ENCODE data around the gene ADAMTS16.

The ADAMTS16 gene

DNA sequence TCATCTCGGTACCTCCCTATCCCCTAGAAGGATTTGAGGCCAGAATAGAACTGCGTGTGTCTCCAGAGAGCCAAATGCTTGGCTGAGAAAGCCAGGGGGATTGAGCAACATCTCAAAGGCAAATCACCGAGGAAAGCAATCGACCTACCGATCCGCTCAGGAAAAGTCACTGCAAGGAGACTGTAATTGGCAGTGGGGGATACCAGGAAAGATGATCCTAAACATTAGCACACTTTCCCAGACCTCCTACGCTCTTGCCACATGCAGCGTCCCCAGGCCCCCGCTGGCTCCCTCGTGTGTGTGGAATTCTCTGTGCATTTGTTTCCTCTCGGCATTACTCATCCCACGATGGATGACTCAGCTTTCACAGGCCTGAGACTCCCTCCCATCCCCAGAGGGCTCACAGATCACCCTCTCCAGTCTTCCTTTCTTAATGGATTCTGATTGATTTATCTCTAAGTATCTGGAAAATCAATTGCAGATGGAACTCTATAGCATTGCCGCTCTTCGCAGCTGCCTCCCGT lies 200.1 kb downstream of the ADAMTS16 start:
- no peaks in the 10 kb centered on the region for H3K9me3 ChIP-seq (ENCODE audit: low read depth, low read length)
- H3K27ac ChIP-seq, result no peak overlapping the region
- peak overlapping the region; percentile 19; the same call in 1 of the 2 replicates for H3K4me3 ChIP-seq
- H3K9ac ChIP-seq (ENCODE audit: insufficient read length), result no peak overlapping the region
- TF ChIP-seq FOXP2 (optimal IDR thresholded peaks at IDR 0.05; ENCODE audit: control extremely low read depth, extremely low read length, insufficient read depth) (no peak), EZH2 (IDR thresholded peaks at IDR 0.05) (no peak), POLR2AphosphoS5 (IDR thresholded peaks at IDR 0.05; ENCODE audit: borderline replicate concordance, low read depth, low read length) (no peak)
- DNase-seq (ENCODE audit: low read depth, low spot score), result peak; percentile 18
- H3K36me3 ChIP-seq (ENCODE audit: insufficient read depth, low read length), result no peaks in the 10 kb centered on the region

DNA sequence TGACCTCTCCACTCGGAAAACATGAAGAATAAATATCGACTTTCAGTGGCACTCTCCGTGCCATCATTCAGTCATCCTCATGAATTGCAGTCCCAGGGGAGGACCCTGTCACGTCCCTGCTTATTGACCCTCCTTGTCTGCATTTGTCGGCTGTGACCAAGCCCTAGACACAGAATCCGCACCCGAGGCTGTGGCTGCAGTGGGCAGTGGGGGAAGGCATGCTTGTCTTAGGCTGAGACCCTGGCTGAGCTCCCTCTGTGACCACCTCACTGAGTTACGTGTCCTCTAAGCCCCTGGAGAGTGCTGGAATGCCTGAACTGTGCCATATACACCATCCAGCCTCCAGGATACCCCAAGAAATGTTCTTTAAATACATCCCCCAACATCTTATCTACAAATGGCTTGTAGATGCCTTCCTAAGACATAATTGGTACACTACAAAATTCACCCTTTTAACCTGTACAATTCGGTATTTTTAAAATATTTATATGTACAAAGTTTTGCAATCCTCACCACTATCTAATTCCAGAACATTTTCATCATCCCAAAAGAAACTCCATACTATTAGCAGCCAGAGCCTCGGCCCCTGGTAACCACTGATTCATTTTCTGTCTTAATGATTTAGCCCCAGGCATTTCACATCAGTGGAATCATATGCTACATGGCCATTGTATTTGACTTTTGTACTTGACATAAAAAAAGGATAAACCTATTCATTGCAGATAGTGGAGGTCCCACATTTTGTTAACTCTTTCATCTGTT lies 201.6 kb downstream of the ADAMTS16 start:
- Histone ChIP-seq H3K4me3 (no peak overlapping the region), H3K36me3 (ENCODE audit: insufficient read depth, low read length) (no peaks in the 10 kb centered on the region), H3K9me3 (ENCODE audit: low read depth, low read length) (no peaks in the 10 kb centered on the region), H3K27ac (no peak overlapping the region), H3K9ac (ENCODE audit: insufficient read length) (no peak overlapping the region)
- no peak for DNase-seq (ENCODE audit: low read depth, low spot score)
- TF ChIP-seq FOXP2 (optimal IDR thresholded peaks at IDR 0.05; ENCODE audit: control extremely low read depth, extremely low read length, insufficient read depth), result no peak
- no peak for TF ChIP-seq POLR2AphosphoS5 (IDR thresholded peaks at IDR 0.05; ENCODE audit: borderline replicate concordance, low read depth, low read length)
- TF ChIP-seq EZH2 (IDR thresholded peaks at IDR 0.05), result no peak

DNA sequence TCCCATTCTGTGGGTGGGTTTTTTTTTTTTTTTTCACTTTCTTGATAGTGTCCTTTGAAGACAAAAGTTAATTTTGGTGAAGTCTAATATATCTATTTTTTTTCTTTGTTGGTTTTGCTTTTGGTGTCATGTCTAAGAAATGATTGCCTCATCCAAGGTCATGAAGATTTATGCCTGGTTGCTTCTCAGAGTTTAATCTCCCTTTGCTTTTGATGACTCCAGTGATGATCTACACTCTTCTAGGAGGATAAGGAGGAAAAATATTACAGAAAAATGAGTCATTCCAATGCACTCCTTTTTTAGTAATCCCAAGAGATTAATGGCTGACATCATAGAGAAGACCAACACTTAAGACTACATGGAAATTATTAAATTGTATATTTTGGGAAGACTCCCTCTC lies 202.7 kb downstream of the ADAMTS16 start:
- H3K4me3 ChIP-seq, result no peak overlapping the region
- TF ChIP-seq EZH2 (IDR thresholded peaks at IDR 0.05) (no peak), FOXP2 (optimal IDR thresholded peaks at IDR 0.05; ENCODE audit: control extremely low read depth, extremely low read length, insufficient read depth) (no peak), POLR2AphosphoS5 (IDR thresholded peaks at IDR 0.05; ENCODE audit: borderline replicate concordance, low read depth, low read length) (no peak)
- no peak for DNase-seq (ENCODE audit: low read depth, low spot score)
- H3K27ac ChIP-seq, result no peak overlapping the region
- no peaks in the 10 kb centered on the region for H3K9me3 ChIP-seq (ENCODE audit: low read depth, low read length)
- no peaks in the 10 kb centered on the region for H3K36me3 ChIP-seq (ENCODE audit: insufficient read depth, low read length)
- no peak overlapping the region for H3K9ac ChIP-seq (ENCODE audit: insufficient read length)

DNA sequence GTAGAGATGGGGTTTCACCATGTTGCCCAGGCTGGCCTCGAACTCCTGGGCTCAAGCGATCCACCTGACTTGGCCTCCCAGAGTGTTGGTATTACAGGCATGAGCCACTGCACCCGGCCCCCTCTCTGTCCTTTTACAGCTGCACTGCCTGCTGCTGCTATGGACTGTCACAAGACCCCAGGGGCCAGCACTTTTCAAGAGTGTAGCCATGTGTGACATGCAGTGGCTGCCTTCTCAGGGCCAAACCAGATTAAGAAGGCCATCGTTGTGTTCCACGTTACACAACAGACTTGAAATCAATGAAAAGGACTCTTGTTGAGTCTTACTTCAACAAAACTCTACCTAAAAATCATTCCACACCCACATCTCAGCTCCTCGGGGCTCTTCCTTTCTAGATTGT lies 203.4 kb downstream of the ADAMTS16 start:
- no peak for DNase-seq (ENCODE audit: low read depth, low spot score)
- Histone ChIP-seq H3K9me3 (ENCODE audit: low read depth, low read length) (no peaks in the 10 kb centered on the region), H3K36me3 (ENCODE audit: insufficient read depth, low read length) (no peaks in the 10 kb centered on the region), H3K4me3 (no peak overlapping the region), H3K27ac (no peak overlapping the region), H3K9ac (ENCODE audit: insufficient read length) (no peak overlapping the region)
- no peak for TF ChIP-seq EZH2 (IDR thresholded peaks at IDR 0.05)
- no peak for TF ChIP-seq POLR2AphosphoS5 (IDR thresholded peaks at IDR 0.05; ENCODE audit: borderline replicate concordance, low read depth, low read length)
- no peak for TF ChIP-seq FOXP2 (optimal IDR thresholded peaks at IDR 0.05; ENCODE audit: control extremely low read depth, extremely low read length, insufficient read depth)

GRCh38 chr5:5344051-5344571 lies 204.0 kb downstream of the ADAMTS16 start:
- H3K9me3 ChIP-seq (ENCODE audit: low read depth, low read length), result no peaks in the 10 kb centered on the region
- no peak for TF ChIP-seq POLR2AphosphoS5 (IDR thresholded peaks at IDR 0.05; ENCODE audit: borderline replicate concordance, low read depth, low read length)
- no peak overlapping the region for H3K27ac ChIP-seq
- H3K9ac ChIP-seq (ENCODE audit: insufficient read length), result no peak overlapping the region
- peak; percentile 2 for DNase-seq (ENCODE audit: low read depth, low spot score)
- H3K4me3 ChIP-seq, result no peak overlapping the region
- H3K36me3 ChIP-seq (ENCODE audit: insufficient read depth, low read length), result no peaks in the 10 kb centered on the region

DNA sequence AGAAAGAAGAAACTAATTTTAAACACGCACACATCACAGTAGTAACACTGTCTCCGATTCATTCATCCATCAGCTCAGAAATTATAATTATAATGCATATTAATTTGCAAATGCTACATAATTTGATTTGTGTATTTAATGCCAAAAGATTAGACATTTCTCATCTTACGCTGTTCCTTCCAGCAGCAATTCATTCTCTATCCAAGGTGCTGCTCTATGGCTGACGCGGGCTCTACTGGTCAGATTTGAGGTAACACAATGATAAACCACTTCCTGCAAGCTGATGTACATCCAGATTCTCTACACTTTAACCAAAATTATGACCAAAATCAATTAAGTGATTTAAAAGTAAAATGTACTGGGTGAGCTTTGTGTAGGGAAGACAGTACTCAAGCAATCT lies 204.5 kb downstream of the ADAMTS16 start:
- H3K9me3 ChIP-seq (ENCODE audit: low read depth, low read length), result no peaks in the 10 kb centered on the region
- no peak overlapping the region for H3K9ac ChIP-seq (ENCODE audit: insufficient read length)
- no peak overlapping the region for H3K4me3 ChIP-seq
- H3K27ac ChIP-seq, result no peak overlapping the region
- no peaks in the 10 kb centered on the region for H3K36me3 ChIP-seq (ENCODE audit: insufficient read depth, low read length)
- TF ChIP-seq EZH2 (IDR thresholded peaks at IDR 0.05) (no peak), POLR2AphosphoS5 (IDR thresholded peaks at IDR 0.05; ENCODE audit: borderline replicate concordance, low read depth, low read length) (no peak), FOXP2 (optimal IDR thresholded peaks at IDR 0.05; ENCODE audit: control extremely low read depth, extremely low read length, insufficient read depth) (no peak)
- no peak for DNase-seq (ENCODE audit: low read depth, low spot score)

GRCh38 chr5:5347442-5347841 lies 207.3 kb downstream of the ADAMTS16 start:
- Histone ChIP-seq H3K27ac (no peak overlapping the region), H3K9me3 (ENCODE audit: low read depth, low read length) (no peaks in the 10 kb centered on the region), H3K36me3 (ENCODE audit: insufficient read depth, low read length) (no peaks in the 10 kb centered on the region), H3K4me3 (no peak overlapping the region), H3K9ac (ENCODE audit: insufficient read length) (no peak overlapping the region)
- no peak for DNase-seq (ENCODE audit: low read depth, low spot score)
- no peak for TF ChIP-seq EZH2 (IDR thresholded peaks at IDR 0.05)
- no peak for TF ChIP-seq FOXP2 (optimal IDR thresholded peaks at IDR 0.05; ENCODE audit: control extremely low read depth, extremely low read length, insufficient read depth)
- no peak for TF ChIP-seq POLR2AphosphoS5 (IDR thresholded peaks at IDR 0.05; ENCODE audit: borderline replicate concordance, low read depth, low read length)

DNA sequence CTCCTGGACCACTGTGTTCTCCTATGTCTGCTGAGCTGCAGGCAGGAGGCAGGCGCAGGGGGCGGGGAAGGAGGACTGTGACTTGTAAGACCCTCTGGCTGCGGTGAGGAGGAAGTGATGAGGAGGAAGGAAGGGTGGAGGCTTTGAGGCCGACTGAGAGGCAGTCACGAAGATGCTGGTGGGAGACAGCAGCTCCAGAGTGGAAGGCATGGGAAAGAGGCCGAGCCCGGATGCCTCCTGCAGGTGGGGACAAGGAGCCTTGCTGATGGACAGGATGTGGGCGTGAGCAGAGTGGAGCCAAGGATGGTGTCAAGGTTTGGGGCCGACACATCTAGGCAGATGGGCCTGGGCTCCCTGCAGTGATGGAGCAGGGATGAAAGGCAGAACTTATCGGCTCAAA lies 208.0 kb downstream of the ADAMTS16 start:
- Histone ChIP-seq H3K9me3 (ENCODE audit: low read depth, low read length) (no peaks in the 10 kb centered on the region), H3K27ac (no peak overlapping the region), H3K4me3 (no peak overlapping the region), H3K36me3 (ENCODE audit: insufficient read depth, low read length) (no peaks in the 10 kb centered on the region), H3K9ac (ENCODE audit: insufficient read length) (no peak overlapping the region)
- TF ChIP-seq FOXP2 (optimal IDR thresholded peaks at IDR 0.05; ENCODE audit: control extremely low read depth, extremely low read length, insufficient read depth) (no peak), POLR2AphosphoS5 (IDR thresholded peaks at IDR 0.05; ENCODE audit: borderline replicate concordance, low read depth, low read length) (no peak), EZH2 (IDR thresholded peaks at IDR 0.05) (no peak)
- DNase-seq (ENCODE audit: low read depth, low spot score), result no peak
